Astrocyte of the spinal cord (primary cell): Measurements from ENCODE around the gene MYOCOS.

Source experiments
- DNase-seq: peaks from one replicate; pipeline ENCODE4 v3.0.0; 2011; ENCODE audit warnings: low read depth, low spot score
- H3K4me3 ChIP-seq: 2 replicates; pipeline ENCODE4 v1.5.1; 2011; ENCODE audit warnings: low read depth, mild to moderate bottlenecking, low read length, moderate library complexity
- in situ Hi-C: cut with HindIII; loops from 2 replicates; pipeline ENCODE4 v1.10.0; 2017; ENCODE audit warnings: low sequenced_read_pairs
- TF ChIP-seq, protein P1 (sequence below): IDR thresholded peaks from 2 replicates; pipeline ENCODE4 v1.5.1; 2012; ENCODE audit warnings: low read depth, mild to moderate bottlenecking, low read length, inconsistent platforms

Gene MYOCOS, protein sequence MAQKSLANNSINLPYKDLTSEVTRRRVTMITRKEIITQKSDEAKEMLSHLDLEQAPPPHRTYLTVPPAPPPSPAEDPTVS

DNA sequence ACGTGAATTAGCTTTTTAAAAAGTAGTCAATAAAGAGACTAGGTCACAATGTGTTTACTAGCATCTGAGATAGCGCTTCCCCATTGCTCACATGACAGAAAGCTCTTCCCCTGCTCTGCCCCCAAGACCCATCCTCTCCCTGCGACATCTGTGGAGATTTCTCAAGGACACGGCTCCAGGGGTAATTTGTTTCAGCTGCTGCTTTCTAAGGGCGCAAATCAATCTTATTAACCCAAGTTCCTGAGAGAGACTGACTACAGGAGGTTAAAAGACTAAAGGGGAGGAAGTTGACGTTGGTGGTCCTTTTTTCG, at the start of gene MYOCOS:
MYOCOS (plus strand) TSS at position 92 of the 311 bp plus-strand sequence. CDS start 1,641 bp downstream, outside the sequence.
- no peak for DNase-seq
- TF ChIP-seq, protein P1, sequence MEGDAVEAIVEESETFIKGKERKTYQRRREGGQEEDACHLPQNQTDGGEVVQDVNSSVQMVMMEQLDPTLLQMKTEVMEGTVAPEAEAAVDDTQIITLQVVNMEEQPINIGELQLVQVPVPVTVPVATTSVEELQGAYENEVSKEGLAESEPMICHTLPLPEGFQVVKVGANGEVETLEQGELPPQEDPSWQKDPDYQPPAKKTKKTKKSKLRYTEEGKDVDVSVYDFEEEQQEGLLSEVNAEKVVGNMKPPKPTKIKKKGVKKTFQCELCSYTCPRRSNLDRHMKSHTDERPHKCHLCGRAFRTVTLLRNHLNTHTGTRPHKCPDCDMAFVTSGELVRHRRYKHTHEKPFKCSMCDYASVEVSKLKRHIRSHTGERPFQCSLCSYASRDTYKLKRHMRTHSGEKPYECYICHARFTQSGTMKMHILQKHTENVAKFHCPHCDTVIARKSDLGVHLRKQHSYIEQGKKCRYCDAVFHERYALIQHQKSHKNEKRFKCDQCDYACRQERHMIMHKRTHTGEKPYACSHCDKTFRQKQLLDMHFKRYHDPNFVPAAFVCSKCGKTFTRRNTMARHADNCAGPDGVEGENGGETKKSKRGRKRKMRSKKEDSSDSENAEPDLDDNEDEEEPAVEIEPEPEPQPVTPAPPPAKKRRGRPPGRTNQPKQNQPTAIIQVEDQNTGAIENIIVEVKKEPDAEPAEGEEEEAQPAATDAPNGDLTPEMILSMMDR = no peak
- no peak within 1 kb of the TSS for H3K4me3 ChIP-seq
- in situ Hi-C loops = no loop called here

DNA sequence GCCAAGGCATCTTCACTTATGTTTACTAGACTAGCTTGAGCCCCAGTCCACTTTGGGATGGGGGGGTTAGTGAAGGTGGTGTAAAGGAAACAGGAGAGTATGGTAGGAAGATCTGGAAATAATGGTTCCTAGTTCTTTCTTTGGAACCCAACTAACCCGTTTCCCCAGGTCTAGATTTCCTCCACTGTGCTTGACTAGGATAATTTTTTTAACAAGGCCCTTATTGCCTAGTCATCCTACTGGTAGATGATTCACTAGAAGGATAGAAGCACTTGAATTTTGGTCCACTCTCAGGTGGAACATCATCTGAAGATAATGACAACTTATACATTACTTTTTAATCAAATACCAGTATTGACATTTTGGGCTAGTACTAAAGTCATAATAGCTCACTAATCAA, 45.9 kb upstream of the MYOCOS start:
- TF ChIP-seq, protein P1 = no peak
- no peak for DNase-seq
- in situ Hi-C loops = no loop called here
- H3K4me3 ChIP-seq = no peak overlapping the region

DNA sequence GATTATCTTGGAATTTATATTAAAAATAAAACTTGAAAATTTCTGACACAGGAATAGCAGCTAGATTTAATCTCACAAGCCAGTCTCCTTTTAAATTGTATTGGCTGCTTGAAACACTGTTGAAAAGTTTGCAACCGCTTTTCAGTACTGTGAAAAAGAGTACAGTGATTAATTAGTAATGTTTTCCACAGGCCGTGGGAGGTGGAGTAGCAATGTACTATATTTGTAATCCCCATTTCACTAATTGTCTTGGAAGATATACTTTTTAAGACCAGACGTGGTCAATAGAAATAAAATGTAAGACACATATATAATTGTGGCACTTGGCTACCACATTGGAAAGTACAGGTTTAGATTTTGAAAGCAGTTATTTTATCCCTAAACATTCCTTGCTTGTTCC, 40.8 kb upstream of the MYOCOS start:
- in situ Hi-C loops = no loop called here
- TF ChIP-seq, protein P1 = no peak
- no peak overlapping the region for H3K4me3 ChIP-seq
- DNase-seq = no peak

DNA sequence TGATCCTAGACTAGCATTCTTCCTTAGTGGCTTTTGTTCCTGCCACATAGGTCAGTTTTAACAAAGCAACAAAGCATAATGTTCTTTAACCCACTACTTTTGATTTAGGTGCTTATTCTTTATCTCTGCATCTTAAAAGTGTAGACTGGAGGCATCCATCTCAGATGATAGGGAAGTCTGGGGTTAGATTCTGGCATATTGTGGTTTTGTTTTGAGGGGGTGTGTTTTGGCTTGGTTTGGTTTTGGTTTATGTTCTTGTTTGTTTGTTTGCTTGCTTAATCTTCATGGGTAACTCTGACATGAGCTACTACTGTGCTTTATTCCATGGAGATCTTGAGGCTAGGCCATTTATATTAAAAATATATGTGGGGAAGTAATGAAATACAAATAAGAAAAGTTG, 40.3 kb upstream of the MYOCOS start:
- H3K4me3 ChIP-seq = no peak overlapping the region
- in situ Hi-C loops = no loop called here
- TF ChIP-seq, protein P1 = no peak
- DNase-seq = no peak

DNA sequence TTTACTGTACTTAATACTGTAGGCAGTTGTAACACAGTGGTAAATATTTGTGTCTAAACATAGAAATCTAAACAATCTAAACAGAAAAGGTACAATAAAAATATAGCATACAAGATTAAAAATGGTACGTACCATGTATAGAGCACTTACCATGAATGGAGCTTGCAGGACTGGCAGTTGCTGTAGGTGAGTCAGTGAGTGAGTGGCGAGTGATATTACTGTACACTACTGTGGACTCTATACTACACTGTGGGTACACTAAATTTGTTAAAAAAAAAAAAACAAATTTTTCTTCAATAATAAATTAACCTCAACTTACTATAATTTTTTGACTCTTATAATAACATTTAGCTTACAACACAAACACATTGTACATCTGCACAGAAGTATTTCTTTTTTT, 39.5 kb upstream of the MYOCOS start:
- DNase-seq = no peak
- no peak overlapping the region for H3K4me3 ChIP-seq
- in situ Hi-C loops = no loop called here
- TF ChIP-seq, protein P1 = no peak

DNA sequence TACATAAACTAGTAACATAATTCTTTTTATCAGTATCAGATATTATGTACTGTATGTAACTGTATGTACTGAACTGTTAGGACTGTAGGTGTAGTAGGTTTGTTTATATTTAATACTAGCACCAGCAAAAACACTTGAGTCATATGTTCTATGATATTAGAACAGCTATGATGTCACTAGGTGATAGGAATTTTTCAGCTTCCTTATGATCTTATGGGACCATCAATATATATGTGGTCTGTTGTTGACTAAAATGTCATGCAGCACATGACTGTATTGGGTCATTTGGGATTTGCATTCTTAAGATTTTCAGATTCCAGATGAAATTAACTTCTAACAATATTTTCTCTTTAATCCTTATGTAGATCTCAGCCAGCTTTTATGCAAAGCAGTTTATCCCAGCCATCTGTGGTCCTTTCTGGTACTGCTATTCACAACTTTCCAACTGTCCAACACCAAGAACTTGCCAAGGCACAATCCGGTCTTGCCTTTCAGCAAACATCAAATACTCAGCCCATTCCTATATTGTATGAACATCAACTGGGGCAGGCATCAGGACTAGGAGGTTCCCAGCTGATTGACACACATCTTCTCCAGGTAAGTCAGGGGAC, 38.3 kb upstream of the MYOCOS start:
- in situ Hi-C loops = no loop called here
- no peak for DNase-seq
- TF ChIP-seq, protein P1 = no peak
- no peak overlapping the region for H3K4me3 ChIP-seq
